ENCODE measurements around the gene RERE.

RERE gene

GRCh38 chr1:8689431-8690252 is 127.8 kb downstream of the RERE start:
- Histone ChIP-seq H3K9ac (ENCODE audit: low read length) (no peak overlapping the region), H3K4me3 (ENCODE audit: low read depth, low read length) (no peak overlapping the region), H3K27me3 (ENCODE audit: control insufficient read depth, insufficient read depth, low read length) (no peaks in the 10 kb centered on the region), H3K9me3 (ENCODE audit: control insufficient read depth, insufficient read depth, low read depth, low read length) (no peaks in the 10 kb centered on the region; the same call in 1 of the 2 replicates), H3K36me3 (ENCODE audit: control insufficient read depth, insufficient read depth, low read length) (0 out of 2 replicates have a peak, but pooled peaks cover 3% of the 10 kb centered on the region), H3K4me1 (ENCODE audit: control insufficient read depth, insufficient read depth, low read length) (peaks cover 38% of the 10 kb centered on the region), H3K27ac (ENCODE audit: low read depth, low read length) (no peak overlapping the region)

GRCh38 chr1:8687538-8687937 is 129.9 kb downstream of the RERE start:
- Histone ChIP-seq H3K4me1 (ENCODE audit: control insufficient read depth, insufficient read depth, low read length) (peaks cover 51% of the 10 kb centered on the region), H3K27ac (ENCODE audit: low read depth, low read length) (no peak overlapping the region), H3K9me3 (ENCODE audit: control insufficient read depth, insufficient read depth, low read depth, low read length) (no peaks in the 10 kb centered on the region; the same call in 1 of the 2 replicates), H3K4me3 (ENCODE audit: low read depth, low read length) (no peak overlapping the region), H3K9ac (ENCODE audit: low read length) (no peak overlapping the region), H3K36me3 (ENCODE audit: control insufficient read depth, insufficient read depth, low read length) (0 out of 2 replicates have a peak, but pooled peaks cover 3% of the 10 kb centered on the region), H3K27me3 (ENCODE audit: control insufficient read depth, insufficient read depth, low read length) (no peaks in the 10 kb centered on the region)

GRCh38 chr1:8687039-8687438 is 130.4 kb downstream of the RERE start:
- no peaks in the 10 kb centered on the region; the same call in 1 of the 2 replicates for H3K9me3 ChIP-seq (ENCODE audit: control insufficient read depth, insufficient read depth, low read depth, low read length)
- no peak overlapping the region for H3K27ac ChIP-seq (ENCODE audit: low read depth, low read length)
- no peak overlapping the region for H3K9ac ChIP-seq (ENCODE audit: low read length)
- peaks cover 55% of the 10 kb centered on the region for H3K4me1 ChIP-seq (ENCODE audit: control insufficient read depth, insufficient read depth, low read length)
- H3K36me3 ChIP-seq (ENCODE audit: control insufficient read depth, insufficient read depth, low read length): 0 out of 2 replicates have a peak, but pooled peaks cover 3% of the 10 kb centered on the region
- no peak overlapping the region for H3K4me3 ChIP-seq (ENCODE audit: low read depth, low read length)
- H3K27me3 ChIP-seq (ENCODE audit: control insufficient read depth, insufficient read depth, low read length): no peaks in the 10 kb centered on the region

- peaks cover 63% of the 10 kb centered on the region for H3K4me1 ChIP-seq (ENCODE audit: control insufficient read depth, insufficient read depth, low read length)
- H3K4me3 ChIP-seq (ENCODE audit: low read depth, low read length): no peak overlapping the region
Observed at GRCh38 chr1:8685463-8685862, 132.0 kb downstream of the RERE start.

GRCh38 chr1:8684590-8684989 is 132.8 kb downstream of the RERE start:
- peaks cover 60% of the 10 kb centered on the region for H3K4me1 ChIP-seq (ENCODE audit: control insufficient read depth, insufficient read depth, low read length)
- H3K9ac ChIP-seq (ENCODE audit: low read length): no peak overlapping the region
- no peaks in the 10 kb centered on the region for H3K27me3 ChIP-seq (ENCODE audit: control insufficient read depth, insufficient read depth, low read length)
- H3K27ac ChIP-seq (ENCODE audit: low read depth, low read length): no peak overlapping the region
- no peak overlapping the region for H3K4me3 ChIP-seq (ENCODE audit: low read depth, low read length)
- H3K36me3 ChIP-seq (ENCODE audit: control insufficient read depth, insufficient read depth, low read length): no peaks in the 10 kb centered on the region
- no peaks in the 10 kb centered on the region for H3K9me3 ChIP-seq (ENCODE audit: control insufficient read depth, insufficient read depth, low read depth, low read length)

More at GRCh38 chr1:8685463-8685862, 132.0 kb downstream of the RERE start:
- Histone ChIP-seq H3K27ac (ENCODE audit: low read depth, low read length) (no peak overlapping the region), H3K9me3 (ENCODE audit: control insufficient read depth, insufficient read depth, low read depth, low read length) (no peaks in the 10 kb centered on the region; the same call in 1 of the 2 replicates), H3K36me3 (ENCODE audit: control insufficient read depth, insufficient read depth, low read length) (0 out of 2 replicates have a peak, but pooled peaks cover 3% of the 10 kb centered on the region), H3K27me3 (ENCODE audit: control insufficient read depth, insufficient read depth, low read length) (no peaks in the 10 kb centered on the region), H3K9ac (ENCODE audit: low read length) (no peak overlapping the region)

- H3K9ac ChIP-seq (ENCODE audit: low read length): no peak overlapping the region
- H3K4me1 ChIP-seq (ENCODE audit: control insufficient read depth, insufficient read depth, low read length): peaks cover 65% of the 10 kb centered on the region
- no peaks in the 10 kb centered on the region for H3K9me3 ChIP-seq (ENCODE audit: control insufficient read depth, insufficient read depth, low read depth, low read length)
- H3K27me3 ChIP-seq (ENCODE audit: control insufficient read depth, insufficient read depth, low read length): no peaks in the 10 kb centered on the region
- no peak overlapping the region for H3K27ac ChIP-seq (ENCODE audit: low read depth, low read length)
- no peak overlapping the region for H3K4me3 ChIP-seq (ENCODE audit: low read depth, low read length)
- no peaks in the 10 kb centered on the region for H3K36me3 ChIP-seq (ENCODE audit: control insufficient read depth, insufficient read depth, low read length)
Observed at GRCh38 chr1:8682573-8682972, 134.9 kb downstream of the RERE start.

GRCh38 chr1:8681911-8682310 is 135.5 kb downstream of the RERE start:
- Histone ChIP-seq H3K4me1 (ENCODE audit: control insufficient read depth, insufficient read depth, low read length) (peaks cover 59% of the 10 kb centered on the region), H3K27me3 (ENCODE audit: control insufficient read depth, insufficient read depth, low read length) (no peaks in the 10 kb centered on the region), H3K27ac (ENCODE audit: low read depth, low read length) (no peak overlapping the region)

GRCh38 chr1:8680664-8681650 is 136.5 kb downstream of the RERE start:
- Histone ChIP-seq H3K4me1 (ENCODE audit: control insufficient read depth, insufficient read depth, low read length) (peaks cover 59% of the 10 kb centered on the region), H3K9me3 (ENCODE audit: control insufficient read depth, insufficient read depth, low read depth, low read length) (no peaks in the 10 kb centered on the region), H3K36me3 (ENCODE audit: control insufficient read depth, insufficient read depth, low read length) (no peaks in the 10 kb centered on the region), H3K9ac (ENCODE audit: low read length) (no peak overlapping the region), H3K27ac (ENCODE audit: low read depth, low read length) (no peak overlapping the region), H3K27me3 (ENCODE audit: control insufficient read depth, insufficient read depth, low read length) (no peaks in the 10 kb centered on the region), H3K4me3 (ENCODE audit: low read depth, low read length) (no peak overlapping the region)

More at GRCh38 chr1:8681911-8682310, 135.5 kb downstream of the RERE start:
- Histone ChIP-seq H3K9ac (ENCODE audit: low read length) (no peak overlapping the region), H3K4me3 (ENCODE audit: low read depth, low read length) (no peak overlapping the region), H3K9me3 (ENCODE audit: control insufficient read depth, insufficient read depth, low read depth, low read length) (no peaks in the 10 kb centered on the region), H3K36me3 (ENCODE audit: control insufficient read depth, insufficient read depth, low read length) (no peaks in the 10 kb centered on the region)

- Histone ChIP-seq H3K4me3 (ENCODE audit: low read depth, low read length) (no peak overlapping the region), H3K9me3 (ENCODE audit: control insufficient read depth, insufficient read depth, low read depth, low read length) (no peaks in the 10 kb centered on the region), H3K36me3 (ENCODE audit: control insufficient read depth, insufficient read depth, low read length) (no peaks in the 10 kb centered on the region), H3K27me3 (ENCODE audit: control insufficient read depth, insufficient read depth, low read length) (no peaks in the 10 kb centered on the region), H3K9ac (ENCODE audit: low read length) (no peak overlapping the region), H3K4me1 (ENCODE audit: control insufficient read depth, insufficient read depth, low read length) (peaks cover 53% of the 10 kb centered on the region), H3K27ac (ENCODE audit: low read depth, low read length) (no peak overlapping the region)
Observed at GRCh38 chr1:8679929-8680663, 137.3 kb downstream of the RERE start.

GRCh38 chr1:8679395-8679800 is 138.0 kb downstream of the RERE start:
- Histone ChIP-seq H3K4me1 (ENCODE audit: control insufficient read depth, insufficient read depth, low read length) (peaks cover 53% of the 10 kb centered on the region), H3K4me3 (ENCODE audit: low read depth, low read length) (no peak overlapping the region), H3K9me3 (ENCODE audit: control insufficient read depth, insufficient read depth, low read depth, low read length) (no peaks in the 10 kb centered on the region), H3K9ac (ENCODE audit: low read length) (no peak overlapping the region), H3K27ac (ENCODE audit: low read depth, low read length) (no peak overlapping the region), H3K27me3 (ENCODE audit: control insufficient read depth, insufficient read depth, low read length) (no peaks in the 10 kb centered on the region), H3K36me3 (ENCODE audit: control insufficient read depth, insufficient read depth, low read length) (no peaks in the 10 kb centered on the region)

All from HUES6 (cell line).